ENCODE data around the gene IGSF3.

IGSF3 gene

GRCh38 chr1:116684575-116684974 is 17.0 kb upstream of the IGSF3 start:
- H3K27ac ChIP-seq (ENCODE audit: low read length), result no peak overlapping the region
- no peak for ATAC-seq (ENCODE audit: insufficient read depth, low read depth)
- H2AFZ ChIP-seq (ENCODE audit: low read depth, low read length), result no peak overlapping the region

GRCh38 chr1:116682641-116683221 is 15.2 kb upstream of the IGSF3 start:
- DNase-seq (no peak), ATAC-seq (ENCODE audit: insufficient read depth, low read depth) (no peak; the same call in 2 of the 3 replicates)
- H3K4me3 ChIP-seq (ENCODE audit: low read depth in 1 of 2, low read length in 2 of 2), result no peak overlapping the region
- no peaks in the 10 kb centered on the region for H3K9me3 ChIP-seq (ENCODE audit: insufficient read depth, low read length, severe bottlenecking)
- no peaks in the 10 kb centered on the region for H3K4me1 ChIP-seq (ENCODE audit: insufficient read depth, low read length)
- H2AFZ ChIP-seq (ENCODE audit: low read depth, low read length), result no peak overlapping the region
- no peak overlapping the region for H3K27ac ChIP-seq (ENCODE audit: low read length)
- H3K79me2 ChIP-seq (ENCODE audit: insufficient read depth, low read length), result no peaks in the 10 kb centered on the region
- no peaks in the 10 kb centered on the region for H3K27me3 ChIP-seq (ENCODE audit: insufficient read depth, low read length, poor library complexity)
- no peak for TF ChIP-seq CTCF (IDR thresholded peaks at IDR 0.05; ENCODE audit: borderline replicate concordance, extremely low read depth, low read length, poor library complexity, severe bottlenecking)
- no peak for TF ChIP-seq EZH2 (IDR thresholded peaks at IDR 0.05; ENCODE audit: borderline replicate concordance, low read depth, low read length, severe bottlenecking)
- no peak overlapping the region for H3K4me2 ChIP-seq (ENCODE audit: insufficient read depth, low read length)
- H3K9ac ChIP-seq (ENCODE audit: low read depth, low read length), result no peak overlapping the region
- H3K36me3 ChIP-seq (ENCODE audit: insufficient read depth, low read length), result no peaks in the 10 kb centered on the region
- H4K20me1 ChIP-seq (ENCODE audit: insufficient read depth, low read length), result no peaks in the 10 kb centered on the region

More at GRCh38 chr1:116684575-116684974, 17.0 kb upstream of the IGSF3 start:
- Histone ChIP-seq H3K27me3 (ENCODE audit: insufficient read depth, low read length, poor library complexity) (no peaks in the 10 kb centered on the region), H3K4me3 (ENCODE audit: low read depth in 1 of 2, low read length in 2 of 2) (no peak overlapping the region), H3K4me2 (ENCODE audit: insufficient read depth, low read length) (no peak overlapping the region), H3K36me3 (ENCODE audit: insufficient read depth, low read length) (no peaks in the 10 kb centered on the region), H3K9me3 (ENCODE audit: insufficient read depth, low read length, severe bottlenecking) (no peaks in the 10 kb centered on the region), H3K79me2 (ENCODE audit: insufficient read depth, low read length) (no peaks in the 10 kb centered on the region), H3K9ac (ENCODE audit: low read depth, low read length) (no peak overlapping the region), H4K20me1 (ENCODE audit: insufficient read depth, low read length) (no peaks in the 10 kb centered on the region), H3K4me1 (ENCODE audit: insufficient read depth, low read length) (no peaks in the 10 kb centered on the region)
- no peak for DNase-seq
- TF ChIP-seq EZH2 (IDR thresholded peaks at IDR 0.05; ENCODE audit: borderline replicate concordance, low read depth, low read length, severe bottlenecking) (no peak), CTCF (IDR thresholded peaks at IDR 0.05; ENCODE audit: borderline replicate concordance, extremely low read depth, low read length, poor library complexity, severe bottlenecking) (no peak)

GRCh38 chr1:116681343-116681899 is 13.9 kb upstream of the IGSF3 start:
- no peaks in the 10 kb centered on the region for H3K79me2 ChIP-seq (ENCODE audit: insufficient read depth, low read length)
- H2AFZ ChIP-seq (ENCODE audit: low read depth, low read length), result no peak overlapping the region
- no peaks in the 10 kb centered on the region for H3K9me3 ChIP-seq (ENCODE audit: insufficient read depth, low read length, severe bottlenecking)
- H3K9ac ChIP-seq (ENCODE audit: low read depth, low read length), result no peak overlapping the region
- H3K36me3 ChIP-seq (ENCODE audit: insufficient read depth, low read length), result no peaks in the 10 kb centered on the region
- no peaks in the 10 kb centered on the region for H3K4me1 ChIP-seq (ENCODE audit: insufficient read depth, low read length)
- H3K4me3 ChIP-seq (ENCODE audit: low read depth in 1 of 2, low read length in 2 of 2), result no peak overlapping the region
- H4K20me1 ChIP-seq (ENCODE audit: insufficient read depth, low read length), result no peaks in the 10 kb centered on the region
- no peaks in the 10 kb centered on the region for H3K27me3 ChIP-seq (ENCODE audit: insufficient read depth, low read length, poor library complexity)
- DNase-seq (no peak), ATAC-seq (ENCODE audit: insufficient read depth, low read depth) (no peak)
- H3K27ac ChIP-seq (ENCODE audit: low read length), result no peak overlapping the region
- TF ChIP-seq EZH2 (IDR thresholded peaks at IDR 0.05; ENCODE audit: borderline replicate concordance, low read depth, low read length, severe bottlenecking), result no peak
- no peak for TF ChIP-seq CTCF (IDR thresholded peaks at IDR 0.05; ENCODE audit: borderline replicate concordance, extremely low read depth, low read length, poor library complexity, severe bottlenecking)
- H3K4me2 ChIP-seq (ENCODE audit: insufficient read depth, low read length), result no peak overlapping the region
